ENCODE data around the gene RPS10.

Gene RPS10

DNA sequence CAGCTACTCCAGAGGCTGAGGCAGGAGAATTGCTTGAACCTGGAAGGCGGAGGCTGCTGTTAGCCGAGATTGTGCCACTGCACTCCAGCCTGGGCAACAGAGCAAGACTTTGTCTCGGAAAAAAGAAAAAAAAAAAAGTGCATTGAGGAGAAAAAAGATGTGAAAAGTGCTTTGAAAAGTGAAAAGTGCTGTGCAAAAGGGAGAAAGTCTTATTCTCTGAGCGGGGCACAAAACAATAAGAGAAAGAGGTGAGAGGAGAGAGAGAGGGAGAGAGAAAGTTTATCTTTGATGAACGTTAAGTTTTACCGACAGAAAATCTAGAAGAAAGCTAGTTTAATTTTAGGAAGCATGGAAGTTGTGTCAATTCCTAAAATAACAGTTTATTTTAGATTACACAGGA lies 36.1 kb upstream of the RPS10 start:
- no peak for TF ChIP-seq ZFP3 (CRISPR knock-in tag; IDR thresholded peaks at IDR 0.05)
- no peak for TF ChIP-seq CSDC2 (CRISPR knock-in tag; IDR thresholded peaks at IDR 0.05)
- no peak for TF ChIP-seq BACH2 (CRISPR knock-in tag; IDR thresholded peaks at IDR 0.05; ENCODE audit: borderline replicate concordance)
- no peak for TF ChIP-seq RARB (CRISPR knock-in tag; IDR thresholded peaks at IDR 0.05)
- TF ChIP-seq ARNTL (CRISPR knock-in tag; IDR thresholded peaks at IDR 0.05; ENCODE audit: borderline replicate concordance, low read depth), result no peak
- TF ChIP-seq, protein P1, sequence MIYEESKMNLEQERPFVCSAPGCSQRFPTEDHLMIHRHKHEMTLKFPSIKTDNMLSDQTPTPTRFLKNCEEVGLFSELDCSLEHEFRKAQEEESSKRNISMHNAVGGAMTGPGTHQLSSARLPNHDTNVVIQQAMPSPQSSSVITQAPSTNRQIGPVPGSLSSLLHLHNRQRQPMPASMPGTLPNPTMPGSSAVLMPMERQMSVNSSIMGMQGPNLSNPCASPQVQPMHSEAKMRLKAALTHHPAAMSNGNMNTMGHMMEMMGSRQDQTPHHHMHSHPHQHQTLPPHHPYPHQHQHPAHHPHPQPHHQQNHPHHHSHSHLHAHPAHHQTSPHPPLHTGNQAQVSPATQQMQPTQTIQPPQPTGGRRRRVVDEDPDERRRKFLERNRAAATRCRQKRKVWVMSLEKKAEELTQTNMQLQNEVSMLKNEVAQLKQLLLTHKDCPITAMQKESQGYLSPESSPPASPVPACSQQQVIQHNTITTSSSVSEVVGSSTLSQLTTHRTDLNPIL (CRISPR knock-in tag; IDR thresholded peaks at IDR 0.05; ENCODE audit: low read depth), result no peak
- no peak for TF ChIP-seq SNAI2 (CRISPR knock-in tag; IDR thresholded peaks at IDR 0.05)
- TF ChIP-seq ZNF70 (CRISPR knock-in tag; IDR thresholded peaks at IDR 0.05), result no peak
- TF ChIP-seq ZFP30 (CRISPR knock-in tag; IDR thresholded peaks at IDR 0.05), result no peak
- TF ChIP-seq GLIS3 (CRISPR knock-in tag; IDR thresholded peaks at IDR 0.05), result no peak
- TF ChIP-seq, protein P2, sequence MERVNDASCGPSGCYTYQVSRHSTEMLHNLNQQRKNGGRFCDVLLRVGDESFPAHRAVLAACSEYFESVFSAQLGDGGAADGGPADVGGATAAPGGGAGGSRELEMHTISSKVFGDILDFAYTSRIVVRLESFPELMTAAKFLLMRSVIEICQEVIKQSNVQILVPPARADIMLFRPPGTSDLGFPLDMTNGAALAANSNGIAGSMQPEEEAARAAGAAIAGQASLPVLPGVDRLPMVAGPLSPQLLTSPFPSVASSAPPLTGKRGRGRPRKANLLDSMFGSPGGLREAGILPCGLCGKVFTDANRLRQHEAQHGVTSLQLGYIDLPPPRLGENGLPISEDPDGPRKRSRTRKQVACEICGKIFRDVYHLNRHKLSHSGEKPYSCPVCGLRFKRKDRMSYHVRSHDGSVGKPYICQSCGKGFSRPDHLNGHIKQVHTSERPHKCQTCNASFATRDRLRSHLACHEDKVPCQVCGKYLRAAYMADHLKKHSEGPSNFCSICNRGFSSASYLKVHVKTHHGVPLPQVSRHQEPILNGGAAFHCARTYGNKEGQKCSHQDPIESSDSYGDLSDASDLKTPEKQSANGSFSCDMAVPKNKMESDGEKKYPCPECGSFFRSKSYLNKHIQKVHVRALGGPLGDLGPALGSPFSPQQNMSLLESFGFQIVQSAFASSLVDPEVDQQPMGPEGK (CRISPR knock-in tag; IDR thresholded peaks at IDR 0.05; ENCODE audit: borderline replicate concordance), result no peak
- TF ChIP-seq OSR1 (CRISPR knock-in tag; IDR thresholded peaks at IDR 0.05), result no peak
- no peak for TF ChIP-seq ISL1 (CRISPR knock-in tag; IDR thresholded peaks at IDR 0.05)
- no peak for ATAC-seq

- ATAC-seq, result no peak
- TF ChIP-seq SNAI2 (CRISPR knock-in tag; IDR thresholded peaks at IDR 0.05) (no peak), CSDC2 (CRISPR knock-in tag; IDR thresholded peaks at IDR 0.05) (no peak), ZNF70 (CRISPR knock-in tag; IDR thresholded peaks at IDR 0.05) (no peak), ZNF8 (CRISPR knock-in tag; IDR thresholded peaks at IDR 0.05) (no peak), ZC3H10 (CRISPR knock-in tag; IDR thresholded peaks at IDR 0.05) (no peak), RARB (CRISPR knock-in tag; IDR thresholded peaks at IDR 0.05) (no peak), TOX (CRISPR knock-in tag; IDR thresholded peaks at IDR 0.05; ENCODE audit: borderline replicate concordance) (no peak), ZFP3 (CRISPR knock-in tag; IDR thresholded peaks at IDR 0.05) (no peak), ARNTL (CRISPR knock-in tag; IDR thresholded peaks at IDR 0.05; ENCODE audit: borderline replicate concordance, low read depth) (no peak), PPARA (CRISPR knock-in tag; IDR thresholded peaks at IDR 0.05; ENCODE audit: borderline replicate concordance) (no peak), ZNF565 (CRISPR knock-in tag; conservative IDR thresholded peaks at IDR 0.05; ENCODE audit: low read depth) (no peak), TSHZ2 (CRISPR knock-in tag; IDR thresholded peaks at IDR 0.05) (no peak), ESRRG (CRISPR knock-in tag; IDR thresholded peaks at IDR 0.05) (no peak), GLIS3 (CRISPR knock-in tag; IDR thresholded peaks at IDR 0.05) (no peak)
These were observed 35.1 kb upstream of the RPS10 start for GRCh38 chr6:34460796-34461507.

DNA sequence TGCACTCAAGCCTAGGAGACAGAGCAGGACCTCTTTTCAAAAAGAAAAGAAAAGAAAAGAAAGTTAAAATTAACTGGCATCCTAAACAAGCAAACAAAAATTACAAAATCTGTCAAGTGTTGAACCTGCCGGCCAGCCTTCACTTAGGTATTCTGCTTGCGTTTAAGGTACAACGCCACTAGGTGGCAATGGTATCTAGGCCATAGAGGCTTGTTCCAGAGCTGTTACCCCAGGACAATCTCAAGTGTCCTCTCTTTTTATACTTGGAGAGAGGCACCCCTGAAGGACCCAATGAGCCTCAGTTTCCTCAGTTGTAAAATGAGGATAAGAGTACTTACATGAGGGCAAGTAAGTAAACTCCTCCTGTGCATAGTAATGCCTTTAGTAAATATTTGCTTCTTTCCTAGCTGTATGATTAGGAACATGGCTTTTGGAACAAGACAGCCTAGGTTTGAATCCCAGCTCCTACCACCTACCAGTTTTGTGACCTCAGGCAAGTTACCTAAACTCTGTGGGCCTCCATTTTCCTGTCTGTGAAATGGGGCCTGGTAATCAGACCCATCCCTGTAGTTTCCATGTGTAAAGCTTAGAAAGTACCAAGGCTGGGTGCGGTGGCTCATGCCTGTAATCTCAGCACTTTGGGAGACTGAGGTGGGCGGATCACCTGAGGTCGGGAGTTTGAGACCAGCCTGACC lies 34.2 kb upstream of the RPS10 start:
- peak; percentile 57 for ATAC-seq
- no peak for TF ChIP-seq PPARA (CRISPR knock-in tag; IDR thresholded peaks at IDR 0.05; ENCODE audit: borderline replicate concordance)
- TF ChIP-seq ZNF8 (CRISPR knock-in tag; IDR thresholded peaks at IDR 0.05), result no peak
- TF ChIP-seq RARB (CRISPR knock-in tag; IDR thresholded peaks at IDR 0.05), result no peak
- no peak for TF ChIP-seq ZNF565 (CRISPR knock-in tag; conservative IDR thresholded peaks at IDR 0.05; ENCODE audit: low read depth)

Measured in SK-N-SH treated with all-trans-retinoic acid at 6 μM for 48 hours (cell line).